ENCODE measurements around the gene ADARB1.

The ADARB1 gene

GRCh38 chr21:45033791-45034555, 40.4 kb upstream of the ADARB1 start:
- no peak for DNase-seq (ENCODE audit: low spot score in 2 of 2)
- in situ Hi-C loops (cut with MboI; ENCODE audit: low sequenced_read_pairs) = no loop called here
- H3K4me1 ChIP-seq = peaks cover 6% of the 10 kb centered on the region
- no peaks in the 10 kb centered on the region for H3K27me3 ChIP-seq (ENCODE audit: low read depth)
- H3K4me3 ChIP-seq = no peak overlapping the region
- H3K9me3 ChIP-seq = peaks cover 12% of the 10 kb centered on the region; the same call in 1 of the 2 replicates
- H3K36me3 ChIP-seq (replicated peaks) = no peaks in the 10 kb centered on the region

- DNase-seq (ENCODE audit: low spot score in 2 of 2) = no peak
These were observed 39.6 kb upstream of the ADARB1 start for GRCh38 chr21:45034556-45035476.

GRCh38 chr21:45035477-45035848, 38.9 kb upstream of the ADARB1 start:
- H3K27me3 ChIP-seq (ENCODE audit: low read depth) = no peaks in the 10 kb centered on the region
- in situ Hi-C loops (cut with MboI; ENCODE audit: low sequenced_read_pairs) = no loop called here

More at GRCh38 chr21:45034556-45035476, 39.6 kb upstream of the ADARB1 start:
- no peak overlapping the region for H3K4me3 ChIP-seq
- no peaks in the 10 kb centered on the region for H3K36me3 ChIP-seq (replicated peaks)
- H3K9me3 ChIP-seq = peaks cover 12% of the 10 kb centered on the region; the same call in 1 of the 2 replicates
- H3K27me3 ChIP-seq (ENCODE audit: low read depth) = no peaks in the 10 kb centered on the region
- in situ Hi-C loops (cut with MboI; ENCODE audit: low sequenced_read_pairs) = no loop called here
- H3K4me1 ChIP-seq = peaks cover 6% of the 10 kb centered on the region

GRCh38 chr21:45036630-45037029, 37.8 kb upstream of the ADARB1 start:
- DNase-seq (ENCODE audit: low spot score in 2 of 2) = no peak
- Histone ChIP-seq H3K27me3 (ENCODE audit: low read depth) (no peaks in the 10 kb centered on the region), H3K36me3 (replicated peaks) (no peaks in the 10 kb centered on the region), H3K4me1 (no peaks in the 10 kb centered on the region), H3K4me3 (no peak overlapping the region), H3K9me3 (peaks cover 12% of the 10 kb centered on the region; the same call in 1 of the 2 replicates)
- in situ Hi-C loops (cut with MboI; ENCODE audit: low sequenced_read_pairs) = no loop called here

More at GRCh38 chr21:45035477-45035848, 38.9 kb upstream of the ADARB1 start:
- no peak for DNase-seq (ENCODE audit: low spot score in 2 of 2)
- peaks cover 12% of the 10 kb centered on the region; the same call in 1 of the 2 replicates for H3K9me3 ChIP-seq
- H3K4me1 ChIP-seq = peaks cover 2% of the 10 kb centered on the region
- H3K4me3 ChIP-seq = no peak overlapping the region
- H3K36me3 ChIP-seq (replicated peaks) = no peaks in the 10 kb centered on the region

DNA sequence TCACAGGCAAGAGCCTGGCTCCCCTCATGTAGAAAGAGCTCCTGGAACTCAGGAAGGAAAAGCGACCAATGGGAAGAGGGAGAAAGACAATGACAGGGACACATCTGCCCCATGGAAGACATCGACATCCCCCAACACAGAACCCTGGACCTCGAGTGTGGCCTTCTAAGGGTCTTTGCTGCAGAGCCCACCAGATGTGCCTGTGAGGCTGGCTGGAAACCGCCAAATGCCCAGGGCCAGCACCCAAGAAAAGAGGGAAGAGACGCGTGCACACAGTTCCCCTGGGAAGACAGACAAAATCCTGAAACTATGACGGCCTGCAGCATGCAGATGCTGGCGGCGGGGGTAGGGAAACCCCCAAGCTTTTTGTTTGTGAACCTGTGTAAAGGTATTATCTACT, 36.4 kb upstream of the ADARB1 start:
- H3K4me1 ChIP-seq = no peaks in the 10 kb centered on the region
- no peak for DNase-seq (ENCODE audit: low spot score in 2 of 2)
- in situ Hi-C loops (cut with MboI; ENCODE audit: low sequenced_read_pairs) = no loop called here
- no peaks in the 10 kb centered on the region for H3K27me3 ChIP-seq (ENCODE audit: low read depth)
- no peak overlapping the region for H3K4me3 ChIP-seq
- peaks cover 12% of the 10 kb centered on the region; the same call in 1 of the 2 replicates for H3K9me3 ChIP-seq
- H3K36me3 ChIP-seq (replicated peaks) = no peaks in the 10 kb centered on the region

DNA sequence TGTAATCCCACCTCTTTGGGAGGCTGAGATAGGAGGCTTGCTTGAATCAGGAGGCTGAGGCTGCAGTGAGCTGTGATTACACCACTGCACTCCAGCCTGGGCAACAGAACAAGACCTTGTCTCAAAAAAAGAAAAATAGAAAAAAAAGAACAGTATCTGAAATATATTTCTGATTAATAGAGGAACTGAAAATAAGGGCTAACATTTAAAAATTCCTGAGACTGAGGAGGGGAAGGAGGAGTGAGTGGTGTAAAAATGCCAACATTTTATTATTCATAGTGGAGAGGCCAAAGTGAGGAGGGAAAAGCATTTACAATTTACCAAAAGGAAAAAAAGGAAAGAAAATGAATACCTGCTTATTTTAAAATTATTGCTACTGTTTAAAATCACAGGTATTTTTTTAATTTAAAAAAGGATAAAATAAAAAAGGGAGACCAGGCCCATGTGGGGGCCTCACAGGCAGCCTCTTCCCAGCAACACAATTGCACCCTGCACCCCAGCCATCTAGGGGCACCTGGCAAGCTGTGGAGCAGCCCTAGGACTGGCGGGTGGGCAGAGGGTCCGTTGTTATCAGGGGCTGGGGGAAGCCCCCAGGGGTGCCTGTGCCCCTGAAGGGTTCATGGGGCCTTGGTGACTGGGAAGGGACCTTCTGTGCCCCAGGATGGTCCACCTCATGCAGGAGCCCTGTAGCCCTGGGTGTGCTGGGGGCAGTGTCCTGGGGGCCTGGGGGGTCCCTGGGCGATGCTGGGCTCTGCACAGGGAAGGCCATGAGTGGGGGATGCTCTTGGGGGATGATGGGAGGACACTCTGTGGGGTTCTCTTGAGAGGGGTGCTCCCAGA, 34.8 kb upstream of the ADARB1 start:
- Histone ChIP-seq H3K9me3 (peaks cover 12% of the 10 kb centered on the region; the same call in 1 of the 2 replicates), H3K4me3 (no peak overlapping the region), H3K4me1 (no peaks in the 10 kb centered on the region), H3K36me3 (replicated peaks) (no peaks in the 10 kb centered on the region), H3K27me3 (ENCODE audit: low read depth) (no peaks in the 10 kb centered on the region)
- in situ Hi-C loops (cut with MboI; ENCODE audit: low sequenced_read_pairs) = no loop called here
- DNase-seq (ENCODE audit: low spot score in 2 of 2) = no peak

- peaks cover 12% of the 10 kb centered on the region; the same call in 1 of the 2 replicates for H3K9me3 ChIP-seq
- DNase-seq (ENCODE audit: low spot score in 2 of 2) = no peak
- in situ Hi-C loops (cut with MboI; ENCODE audit: low sequenced_read_pairs) = no loop called here
- H3K36me3 ChIP-seq (replicated peaks) = no peaks in the 10 kb centered on the region
- no peak overlapping the region for H3K4me3 ChIP-seq
- no peaks in the 10 kb centered on the region for H3K4me1 ChIP-seq
- H3K27me3 ChIP-seq (ENCODE audit: low read depth) = no peaks in the 10 kb centered on the region
These were observed 34.1 kb upstream of the ADARB1 start for GRCh38 chr21:45040157-45040711.

DNA sequence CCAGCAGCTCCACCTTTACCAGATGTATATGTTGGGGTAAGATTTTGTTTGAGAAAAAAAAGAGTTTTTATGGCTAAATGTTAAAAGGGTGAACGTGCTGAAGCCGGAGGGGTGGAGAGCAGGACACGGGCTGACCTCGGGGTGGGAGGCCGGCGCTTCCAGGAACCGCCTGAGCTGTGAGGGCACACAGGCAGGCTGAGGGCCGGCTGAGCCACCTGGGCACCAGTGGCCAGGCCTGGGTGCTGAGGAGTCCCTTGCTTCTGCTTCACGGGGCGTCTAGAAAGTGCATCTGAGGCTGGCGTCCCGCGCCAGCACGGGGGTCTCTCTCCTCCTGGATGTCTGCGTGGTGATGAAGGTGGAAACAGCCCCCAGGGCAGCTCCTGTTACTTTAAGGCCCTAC, 33.6 kb upstream of the ADARB1 start:
- Histone ChIP-seq H3K27me3 (ENCODE audit: low read depth) (no peaks in the 10 kb centered on the region), H3K36me3 (replicated peaks) (no peaks in the 10 kb centered on the region), H3K4me1 (no peaks in the 10 kb centered on the region), H3K9me3 (peaks cover 12% of the 10 kb centered on the region; the same call in 1 of the 2 replicates), H3K4me3 (no peak overlapping the region)
- in situ Hi-C loops (cut with MboI; ENCODE audit: low sequenced_read_pairs) = no loop called here
- no peak for DNase-seq (ENCODE audit: low spot score in 2 of 2)

GRCh38 chr21:45041351-45041805, 33.0 kb upstream of the ADARB1 start:
- 0 out of 2 replicates have a peak, but pooled peaks cover 8% of the 10 kb centered on the region for H3K9me3 ChIP-seq
- in situ Hi-C loops (cut with MboI; ENCODE audit: low sequenced_read_pairs) = no loop called here
- no peaks in the 10 kb centered on the region for H3K27me3 ChIP-seq (ENCODE audit: low read depth)
- H3K4me1 ChIP-seq = no peaks in the 10 kb centered on the region
- H3K4me3 ChIP-seq = no peak overlapping the region
- DNase-seq (ENCODE audit: low spot score in 2 of 2) = no peak
- H3K36me3 ChIP-seq (replicated peaks) = no peaks in the 10 kb centered on the region

DNA sequence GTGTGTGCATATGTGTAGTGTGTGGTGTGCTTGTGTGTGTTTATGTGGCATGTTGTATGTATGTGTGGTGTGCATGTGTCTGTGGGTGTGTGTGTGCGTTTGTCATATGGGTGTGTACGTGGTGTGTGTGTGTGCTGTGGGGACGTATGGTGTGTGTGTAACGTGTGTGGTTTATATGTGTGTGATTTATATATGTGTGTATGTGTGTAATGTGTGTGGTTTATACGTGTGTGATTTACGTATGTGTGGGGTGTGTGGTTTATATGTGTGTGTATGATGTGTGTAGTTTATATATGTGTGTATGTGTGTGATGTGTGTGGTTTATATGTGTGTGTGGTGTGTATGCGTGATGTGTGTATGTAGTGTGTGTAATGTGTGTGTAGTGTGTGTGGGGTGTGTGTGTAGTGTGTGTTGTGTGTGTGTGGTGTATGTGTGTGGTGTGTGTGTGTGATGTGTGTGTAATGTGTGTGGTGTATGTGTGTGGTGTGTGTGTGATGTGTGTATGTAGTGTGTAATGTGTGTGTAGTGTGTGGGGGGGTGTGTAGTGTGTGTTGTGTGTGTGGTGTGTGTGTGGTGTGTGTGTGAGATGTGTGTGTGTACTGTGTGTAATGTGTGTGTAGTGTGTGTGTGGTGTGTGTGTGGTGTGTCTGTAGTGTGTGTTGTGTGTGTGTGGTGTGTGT, 32.3 kb upstream of the ADARB1 start:
- H3K27me3 ChIP-seq (ENCODE audit: low read depth) = no peaks in the 10 kb centered on the region
- H3K9me3 ChIP-seq = peaks cover 2% of the 10 kb centered on the region; the same call in 1 of the 2 replicates
- DNase-seq (ENCODE audit: low spot score in 2 of 2) = no peak
- no peak overlapping the region for H3K4me3 ChIP-seq
- no peaks in the 10 kb centered on the region for H3K4me1 ChIP-seq
- H3K36me3 ChIP-seq (replicated peaks) = no peaks in the 10 kb centered on the region
- in situ Hi-C loops (cut with MboI; ENCODE audit: low sequenced_read_pairs) = no loop called here

GRCh38 chr21:45042664-45043161, 31.7 kb upstream of the ADARB1 start:
- Histone ChIP-seq H3K36me3 (replicated peaks) (no peaks in the 10 kb centered on the region), H3K4me3 (no peak overlapping the region), H3K9me3 (peaks cover 3% of the 10 kb centered on the region), H3K27me3 (ENCODE audit: low read depth) (no peaks in the 10 kb centered on the region), H3K4me1 (no peaks in the 10 kb centered on the region)
- in situ Hi-C loops (cut with MboI; ENCODE audit: low sequenced_read_pairs) = no loop called here
- DNase-seq (ENCODE audit: low spot score in 2 of 2) = no peak

- in situ Hi-C loops (cut with MboI; ENCODE audit: low sequenced_read_pairs) = no loop called here
- Histone ChIP-seq H3K27me3 (ENCODE audit: low read depth) (no peaks in the 10 kb centered on the region), H3K9me3 (peaks cover 3% of the 10 kb centered on the region), H3K4me3 (no peak overlapping the region), H3K4me1 (no peaks in the 10 kb centered on the region), H3K36me3 (replicated peaks) (no peaks in the 10 kb centered on the region)
- DNase-seq (ENCODE audit: low spot score in 2 of 2) = no peak
These were observed 30.8 kb upstream of the ADARB1 start for GRCh38 chr21:45043541-45044020.

All from HAP-1 (cell line).